Measurements from ENCODE around the gene MRC2. TPM values are rescaled to one million over a fixed set of nuclear protein-coding genes. Genes with fewer than 3 reads are reported as not detected.

The MRC2 gene
- total RNA-seq, 2 donors from 2014 or later: 184 to 242 TPM

DNA sequence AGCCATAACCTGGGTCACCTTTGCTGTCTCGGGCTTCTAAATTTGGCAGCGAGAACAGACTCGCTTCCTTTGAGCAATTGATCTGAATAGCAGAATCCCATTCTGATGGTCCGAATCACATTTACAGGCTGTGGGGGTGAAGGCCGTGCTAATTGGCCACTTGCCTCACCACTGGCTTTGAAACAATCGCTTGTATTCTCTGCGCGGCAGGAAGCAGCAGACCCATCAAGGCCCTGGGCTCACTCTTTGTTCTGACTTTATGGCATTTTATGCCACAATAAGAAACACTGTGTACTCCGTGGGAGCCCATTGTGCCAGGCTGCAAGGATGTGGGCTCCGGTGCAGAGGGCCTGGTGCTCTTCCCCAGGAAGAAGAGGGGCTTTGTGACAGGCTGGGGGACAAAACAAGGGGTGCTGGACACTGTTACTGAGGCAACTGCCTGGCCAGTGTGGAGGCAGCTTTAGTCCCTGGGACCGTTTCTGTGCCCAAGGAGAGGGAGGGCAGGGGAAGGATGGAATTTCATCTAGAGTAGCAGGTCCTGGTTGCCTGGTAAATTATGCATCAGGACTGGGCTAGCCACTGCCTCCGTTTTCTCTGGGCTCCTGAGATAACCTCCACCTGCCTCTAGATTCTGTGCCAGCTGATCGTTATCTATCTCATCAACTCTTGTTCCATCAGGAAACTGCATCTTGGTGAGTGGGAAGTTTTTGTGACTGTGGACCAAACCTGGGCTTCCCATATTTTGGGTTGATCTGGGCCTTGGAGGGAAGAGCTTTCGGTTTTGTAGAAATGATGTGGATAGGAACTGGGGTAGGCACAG is 78.5 kb downstream of the MRC2 start:
- peaks cover 10 to 26% of the 10 kb centered on the region in 2 donors for H3K4me1 ChIP-seq (ENCODE audit: control insufficient read depth in 1 of 2, low read depth in 2 of 2)
- H3K4me3 ChIP-seq: peak overlapping the region; percentile 93
- no peak for DNase-seq (ENCODE audit: low spot score)
- TF ChIP-seq, protein P1, sequence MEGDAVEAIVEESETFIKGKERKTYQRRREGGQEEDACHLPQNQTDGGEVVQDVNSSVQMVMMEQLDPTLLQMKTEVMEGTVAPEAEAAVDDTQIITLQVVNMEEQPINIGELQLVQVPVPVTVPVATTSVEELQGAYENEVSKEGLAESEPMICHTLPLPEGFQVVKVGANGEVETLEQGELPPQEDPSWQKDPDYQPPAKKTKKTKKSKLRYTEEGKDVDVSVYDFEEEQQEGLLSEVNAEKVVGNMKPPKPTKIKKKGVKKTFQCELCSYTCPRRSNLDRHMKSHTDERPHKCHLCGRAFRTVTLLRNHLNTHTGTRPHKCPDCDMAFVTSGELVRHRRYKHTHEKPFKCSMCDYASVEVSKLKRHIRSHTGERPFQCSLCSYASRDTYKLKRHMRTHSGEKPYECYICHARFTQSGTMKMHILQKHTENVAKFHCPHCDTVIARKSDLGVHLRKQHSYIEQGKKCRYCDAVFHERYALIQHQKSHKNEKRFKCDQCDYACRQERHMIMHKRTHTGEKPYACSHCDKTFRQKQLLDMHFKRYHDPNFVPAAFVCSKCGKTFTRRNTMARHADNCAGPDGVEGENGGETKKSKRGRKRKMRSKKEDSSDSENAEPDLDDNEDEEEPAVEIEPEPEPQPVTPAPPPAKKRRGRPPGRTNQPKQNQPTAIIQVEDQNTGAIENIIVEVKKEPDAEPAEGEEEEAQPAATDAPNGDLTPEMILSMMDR (IDR thresholded peaks at IDR 0.05): no peak
- H3K27me3 ChIP-seq (replicated peaks; ENCODE audit: insufficient read depth): no peaks in the 10 kb centered on the region
- no peaks in the 10 kb centered on the region for H3K36me3 ChIP-seq
- peak overlapping the region in 1 of 2 donors; percentile 31 for H3K27ac ChIP-seq
- no peak for ATAC-seq (ENCODE audit: insufficient number of reproducible peaks, low FRiP score, low read depth)
- H3K9me3 ChIP-seq: no peaks in the 10 kb centered on the region

DNA sequence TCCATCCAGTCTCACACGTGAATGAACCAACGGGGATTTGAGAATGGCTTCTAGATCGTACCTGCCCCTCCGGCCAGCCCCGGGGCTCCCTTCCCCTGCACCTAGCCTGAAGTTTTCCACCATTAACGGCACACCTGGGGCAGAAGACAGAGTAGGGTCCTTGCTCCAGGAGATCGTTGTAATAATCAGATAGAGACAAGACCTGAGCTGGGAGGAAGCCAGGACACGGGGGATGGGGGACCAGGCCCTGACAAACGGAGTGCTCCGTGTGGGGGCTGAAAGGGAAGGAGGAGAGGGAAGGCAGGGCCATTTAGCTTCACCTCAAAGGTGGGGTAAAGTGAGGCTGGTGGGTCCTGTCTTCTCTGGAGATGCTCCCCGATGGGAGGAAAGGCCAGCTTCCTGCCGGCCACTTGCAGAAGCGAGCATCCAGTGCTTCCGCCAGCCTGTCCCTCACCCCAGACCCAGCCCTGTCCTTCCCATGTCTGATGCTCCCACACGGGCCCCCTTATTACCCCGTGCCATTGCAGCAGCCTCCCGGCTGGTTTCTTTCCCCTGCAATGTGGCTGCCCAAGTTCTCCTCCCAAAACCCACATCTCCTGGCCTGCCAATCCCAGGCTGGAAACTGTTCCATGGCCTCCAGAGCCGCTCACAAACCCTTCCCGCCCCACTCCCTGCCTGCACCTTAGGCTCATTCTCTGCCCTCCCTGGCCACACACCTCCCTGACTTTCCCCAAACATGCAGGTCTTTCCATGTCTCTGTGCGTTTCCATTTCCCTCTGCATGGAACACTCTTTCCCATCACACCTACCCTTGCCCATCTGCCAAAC is 79.3 kb downstream of the MRC2 start:
- DNase-seq (ENCODE audit: low spot score) (no peak), ATAC-seq (ENCODE audit: insufficient number of reproducible peaks, low FRiP score, low read depth) (no peak)
- H3K9me3 ChIP-seq: no peaks in the 10 kb centered on the region
- TF ChIP-seq, protein P1 (IDR thresholded peaks at IDR 0.05): no peak
- H3K27ac ChIP-seq: no peak overlapping the region
- no peaks in the 10 kb centered on the region for H3K27me3 ChIP-seq (replicated peaks; ENCODE audit: insufficient read depth)
- H3K4me3 ChIP-seq: no peak overlapping the region
- no peaks in the 10 kb centered on the region for H3K36me3 ChIP-seq
- peaks cover 10 to 26% of the 10 kb centered on the region in 2 donors for H3K4me1 ChIP-seq (ENCODE audit: control insufficient read depth in 1 of 2, low read depth in 2 of 2)

DNA sequence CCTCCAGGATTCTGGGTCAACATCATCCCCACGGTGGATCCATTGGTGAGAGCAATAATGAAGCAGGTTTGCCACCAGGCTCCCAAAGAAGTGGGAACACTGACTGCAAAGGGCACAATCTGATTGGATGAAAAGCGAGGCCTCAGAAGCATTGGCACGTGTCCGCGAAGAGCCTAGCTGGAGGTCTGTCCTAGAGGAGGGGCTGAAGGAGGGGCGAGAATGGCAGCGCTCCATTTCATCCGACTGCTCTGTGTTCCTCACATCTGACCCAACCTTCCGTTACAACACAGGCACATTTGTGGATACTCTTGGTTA is 79.9 kb downstream of the MRC2 start:
- ATAC-seq (ENCODE audit: insufficient number of reproducible peaks, low FRiP score, low read depth) (no peak), DNase-seq (ENCODE audit: low spot score) (no peak)
- no peaks in the 10 kb centered on the region for H3K9me3 ChIP-seq
- H3K4me3 ChIP-seq: no peak overlapping the region
- H3K27ac ChIP-seq: no peak overlapping the region
- H3K27me3 ChIP-seq (replicated peaks; ENCODE audit: insufficient read depth): no peaks in the 10 kb centered on the region
- TF ChIP-seq, protein P1 (IDR thresholded peaks at IDR 0.05): no peak
- H3K36me3 ChIP-seq: no peaks in the 10 kb centered on the region
- peaks cover 10 to 26% of the 10 kb centered on the region in 2 donors for H3K4me1 ChIP-seq (ENCODE audit: control insufficient read depth in 1 of 2, low read depth in 2 of 2)

DNA sequence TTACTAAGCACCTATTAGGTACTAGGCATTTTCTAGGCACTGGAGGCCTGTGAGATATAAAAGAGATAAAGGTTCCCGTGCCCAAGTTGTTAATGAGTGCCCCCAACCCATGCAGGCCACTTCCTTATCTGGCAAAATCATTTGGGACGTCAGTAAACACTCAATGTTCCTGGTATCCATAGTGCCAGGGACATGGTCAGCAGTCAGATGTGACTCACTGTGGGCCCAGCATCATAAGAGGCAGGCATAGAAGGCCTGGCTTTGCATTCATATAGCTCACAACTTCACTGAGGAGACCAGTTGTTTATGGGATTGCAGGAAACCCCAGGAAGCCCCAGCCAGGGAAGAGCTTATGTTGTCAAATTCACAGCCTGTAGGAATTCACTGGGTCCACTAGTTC is 81.1 kb downstream of the MRC2 start:
- ATAC-seq (ENCODE audit: insufficient number of reproducible peaks, low FRiP score, low read depth) (no peak), DNase-seq (ENCODE audit: low spot score) (no peak)
- no peak overlapping the region for H3K4me3 ChIP-seq
- H3K27ac ChIP-seq: no peak overlapping the region
- TF ChIP-seq, protein P1 (IDR thresholded peaks at IDR 0.05): no peak
- no peaks in the 10 kb centered on the region for H3K27me3 ChIP-seq (replicated peaks; ENCODE audit: insufficient read depth)
- no peaks in the 10 kb centered on the region for H3K36me3 ChIP-seq
- H3K4me1 ChIP-seq (ENCODE audit: control insufficient read depth in 1 of 2, low read depth in 2 of 2): peaks cover under 1 to 18% of the 10 kb centered on the region in 2 donors
- H3K9me3 ChIP-seq: no peaks in the 10 kb centered on the region

DNA sequence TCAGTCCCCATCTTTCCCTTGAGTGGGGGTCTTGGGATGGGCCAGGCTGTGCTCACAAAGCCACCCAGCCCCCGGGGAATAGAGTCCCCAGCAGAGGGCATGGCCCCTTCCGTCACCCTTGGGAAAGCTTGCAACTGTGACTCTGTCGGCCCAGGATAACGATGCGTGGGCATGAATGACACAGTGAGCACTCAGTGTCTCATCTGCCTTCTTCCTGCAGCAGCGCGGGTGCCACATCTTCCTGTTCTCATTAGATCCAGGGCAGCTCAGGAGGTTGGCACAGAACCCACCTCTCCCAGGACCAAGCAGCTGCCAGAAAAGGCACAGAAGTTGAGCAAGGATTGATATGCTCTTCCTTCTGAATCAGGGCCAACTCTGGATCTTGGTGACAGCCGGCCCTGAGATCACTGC is 84.7 kb downstream of the MRC2 start:
- Histone ChIP-seq H3K4me1 (ENCODE audit: control insufficient read depth in 1 of 2, low read depth in 2 of 2) (no peaks in the 10 kb centered on the region), H3K9me3 (no peaks in the 10 kb centered on the region), H3K27ac (no peak overlapping the region), H3K4me3 (no peak overlapping the region), H3K27me3 (replicated peaks; ENCODE audit: insufficient read depth) (no peaks in the 10 kb centered on the region), H3K36me3 (no peaks in the 10 kb centered on the region)
- TF ChIP-seq, protein P1 (IDR thresholded peaks at IDR 0.05): no peak
- no peak for DNase-seq (ENCODE audit: low spot score)
- no peak for ATAC-seq (ENCODE audit: insufficient number of reproducible peaks, low FRiP score, low read depth)

All from thoracic aorta (tissue), 2 donors.